MCF 10A (cell line): Measurements from ENCODE around the gene TPRN. TPM values are rescaled to one million over a fixed set of nuclear protein-coding genes. Genes with fewer than 3 reads are reported as not detected.
A peak's percentile ranks its signal among the peaks of the same experiment; 100 is the strongest.

Experiments
- BruUV-seq: library from RNA; stranded (reverse); fragments of 400-500 nt; replicated peaks from 2 replicates; lab custom pipeline; 2021; lab: Mats Ljungman, UMichigan
- CTCF ChIA-PET: fragments of 300-600 bp; sonication (Branson Sonifier 250); formaldehyde crosslinking; extraction: SDS; loops from one replicate; lab custom pipeline; 2021; ENCODE audit warnings: antibody characterized with exemption, inconsistent platforms; lab: Yijun Ruan, JAX
- POLR2A ChIA-PET: fragments of 300-600, 350-650 bp; sonication (Branson Sonifier 250); formaldehyde crosslinking; extraction: SDS; loops from one replicate; lab custom pipeline; 2020; ENCODE audit warnings: antibody characterized with exemption, inconsistent platforms; lab: Yijun Ruan, JAX
- DNase-seq: peaks from one replicate; pipeline ENCODE4 v3.0.0-alpha.2; 2018; ENCODE audit not compliant: unreplicated experiment
- H3K27ac Mint-ChIP-seq: one replicate; pipeline ENCODE4 v1.8.0; 2022; ENCODE audit warnings: mild to moderate bottlenecking, low read depth, mixed read lengths; ENCODE audit not compliant: unreplicated experiment
- H3K27me3 Mint-ChIP-seq: one replicate; pipeline ENCODE4 v1.8.0; 2022; ENCODE audit warnings: mixed read lengths; ENCODE audit not compliant: insufficient read depth, unreplicated experiment
- H3K36me3 Mint-ChIP-seq: one replicate; pipeline ENCODE4 v1.8.0; 2022; ENCODE audit warnings: mild to moderate bottlenecking, moderate library complexity, mixed read lengths; ENCODE audit not compliant: insufficient read depth, unreplicated experiment
- H3K4me1 Mint-ChIP-seq: one replicate; pipeline ENCODE4 v1.8.0; 2022; ENCODE audit warnings: mixed read lengths; ENCODE audit not compliant: insufficient read depth, unreplicated experiment
- H3K4me3 Mint-ChIP-seq: one replicate; pipeline ENCODE4 v1.8.0; 2022; ENCODE audit warnings: mild to moderate bottlenecking, moderate library complexity, mixed read lengths; ENCODE audit not compliant: unreplicated experiment
- H3K9me3 Mint-ChIP-seq: one replicate; pipeline ENCODE4 v1.8.0; 2022; ENCODE audit warnings: mixed read lengths; ENCODE audit not compliant: unreplicated experiment
- intact Hi-C: fragments of 100-400 bp; cut with micrococcal nuclease; formaldehyde crosslinking; loops from 2 replicates; pipeline ENCODE4 v1.14.1; 2022
- total RNA-seq: library from RNA; stranded (reverse); gene quantifications from 2 replicates; pipeline ENCODE4 v1.2.3, GENCODE V29; 2022
- TF ChIP-seq, protein P1 (sequence below): fragments of 200-600 bp; IDR thresholded peaks from one replicate; pipeline ENCODE4 v1.8.0; 2022; ENCODE audit warnings: antibody characterized with exemption, mild to moderate bottlenecking; ENCODE audit not compliant: unreplicated experiment

Gene TPRN
- total RNA-seq, 1 experiment from 2014 or later: 13.4 TPM

DNA sequence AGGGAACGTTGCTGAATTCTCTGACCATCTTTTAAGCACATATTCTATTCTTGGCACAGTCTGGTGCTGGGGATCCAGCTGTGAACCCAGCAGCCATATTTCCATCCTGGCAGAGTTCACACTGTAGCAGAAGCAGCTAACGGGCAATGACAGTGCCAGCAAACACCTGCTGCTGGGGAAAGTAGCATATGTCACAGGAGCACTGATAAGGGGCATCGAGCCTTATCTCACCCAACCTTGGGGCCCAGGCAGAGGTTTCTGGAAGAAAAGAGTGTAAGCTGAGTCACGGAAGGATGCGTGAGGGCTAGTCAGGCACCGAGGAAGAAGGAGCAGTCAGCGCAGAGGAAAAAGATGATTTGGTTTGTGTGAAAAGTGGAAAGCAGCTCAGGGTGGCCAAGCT is 6.1 kb upstream of the TPRN start:
- DNase-seq: no peak
- H3K4me3 Mint-ChIP-seq: peak overlapping the region; percentile 88
- H3K36me3 Mint-ChIP-seq: peaks cover 47% of the 10 kb centered on the region
- TSS peak; percentile 71 for BruUV-seq
- peaks cover 16% of the 10 kb centered on the region for H3K4me1 Mint-ChIP-seq
- CTCF ChIA-PET: interaction anchor here (0.6 to 3.8 kb wide), 6 partner anchors 10 to 238 kb away, joined by 3 to 9 read pairs (median 4); partner anchors contain the start of gene RNF224
- POLR2A ChIA-PET: interaction anchor here (0.7 to 4.2 kb wide), 5 partner anchors 10 to 120 kb away, joined by 3 to 38 read pairs (median 13); partner anchors contain the start of genes MAN1B1 and TUBB4B
- intact Hi-C loops: no loop called here
- H3K27me3 Mint-ChIP-seq: no peaks in the 10 kb centered on the region
- H3K27ac Mint-ChIP-seq: no peak overlapping the region
- no peaks in the 10 kb centered on the region for H3K9me3 Mint-ChIP-seq
- TF ChIP-seq, protein P1, sequence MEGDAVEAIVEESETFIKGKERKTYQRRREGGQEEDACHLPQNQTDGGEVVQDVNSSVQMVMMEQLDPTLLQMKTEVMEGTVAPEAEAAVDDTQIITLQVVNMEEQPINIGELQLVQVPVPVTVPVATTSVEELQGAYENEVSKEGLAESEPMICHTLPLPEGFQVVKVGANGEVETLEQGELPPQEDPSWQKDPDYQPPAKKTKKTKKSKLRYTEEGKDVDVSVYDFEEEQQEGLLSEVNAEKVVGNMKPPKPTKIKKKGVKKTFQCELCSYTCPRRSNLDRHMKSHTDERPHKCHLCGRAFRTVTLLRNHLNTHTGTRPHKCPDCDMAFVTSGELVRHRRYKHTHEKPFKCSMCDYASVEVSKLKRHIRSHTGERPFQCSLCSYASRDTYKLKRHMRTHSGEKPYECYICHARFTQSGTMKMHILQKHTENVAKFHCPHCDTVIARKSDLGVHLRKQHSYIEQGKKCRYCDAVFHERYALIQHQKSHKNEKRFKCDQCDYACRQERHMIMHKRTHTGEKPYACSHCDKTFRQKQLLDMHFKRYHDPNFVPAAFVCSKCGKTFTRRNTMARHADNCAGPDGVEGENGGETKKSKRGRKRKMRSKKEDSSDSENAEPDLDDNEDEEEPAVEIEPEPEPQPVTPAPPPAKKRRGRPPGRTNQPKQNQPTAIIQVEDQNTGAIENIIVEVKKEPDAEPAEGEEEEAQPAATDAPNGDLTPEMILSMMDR: no peak

DNA sequence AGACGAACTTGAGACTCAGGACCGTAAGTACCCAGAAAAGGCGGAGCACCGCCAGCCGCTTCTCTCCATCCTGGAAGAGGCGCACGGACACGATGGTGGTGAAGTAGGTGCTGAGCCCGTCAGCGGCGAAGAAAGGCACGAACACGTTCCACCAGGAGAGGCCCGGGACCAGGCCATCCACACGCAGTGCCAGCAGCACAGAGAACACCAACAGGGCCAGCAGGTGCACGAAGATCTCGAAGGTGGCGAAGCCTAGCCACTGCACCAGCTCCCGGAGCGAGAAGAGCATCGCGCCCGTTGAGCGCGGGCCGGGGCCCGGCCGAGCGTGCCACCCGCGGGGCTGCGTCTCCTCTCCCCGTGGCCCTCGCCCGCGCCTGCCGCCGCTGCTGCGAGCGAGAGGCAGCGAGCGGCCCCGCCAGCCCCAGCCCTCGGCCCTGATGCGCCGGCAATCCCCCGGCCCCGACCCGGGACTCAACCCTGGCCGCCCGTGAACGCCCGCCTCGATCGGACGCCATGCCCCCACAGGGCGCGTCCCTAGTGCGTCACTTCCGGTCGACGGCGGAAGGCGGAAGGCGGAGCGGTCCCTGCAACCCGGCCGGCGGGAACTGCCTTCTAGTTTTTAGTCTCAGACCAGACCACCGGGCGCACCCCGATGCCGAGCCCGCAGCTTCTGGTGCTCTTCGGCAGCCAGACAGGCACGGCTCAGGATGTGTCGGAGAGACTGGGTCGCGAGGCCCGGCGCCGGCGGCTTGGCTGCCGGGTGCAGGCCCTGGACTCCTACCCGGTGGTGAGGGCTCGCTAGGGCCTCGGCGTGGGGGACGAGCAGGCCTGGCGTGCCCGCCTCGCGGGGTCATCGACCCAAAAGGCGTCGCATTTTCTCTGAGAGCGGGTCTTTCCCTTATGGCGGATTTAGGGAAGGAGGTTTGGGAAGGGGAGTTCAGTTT is 4.9 kb upstream of the TPRN start, which contains the start of the genes NDOR1 and TMEM203:
NDOR1 (plus strand) TSS at position 575 of the 944 bp plus-strand sequence; CDS start at position 653, 78 bp downstream.
TMEM203 (minus strand) TSS at position 523 of the 944 bp plus-strand sequence; CDS start at position 289, 234 bp downstream.
- peaks cover 16% of the 10 kb centered on the region for H3K4me1 Mint-ChIP-seq
- H3K27me3 Mint-ChIP-seq: no peaks in the 10 kb centered on the region
- H3K9me3 Mint-ChIP-seq: no peaks in the 10 kb centered on the region
- peak within 1 kb of the TSS; percentile 82 for H3K27ac Mint-ChIP-seq
- ChIA-PET POLR2A (interaction anchor here (0.7 to 5.3 kb wide), 13 partner anchors 10 to 119 kb away, joined by 3 to 73 read pairs (median 7); partner anchors contain the start of genes ANAPC2, CYSRT1, MAN1B1 and RNF208), CTCF (interaction anchor here (1.0 to 1.4 kb wide), 4 partner anchors 9 to 55 kb away, joined by 3 to 4 read pairs (median 4); no protein-coding TSS in a partner anchor)
- TF ChIP-seq, protein P1: no peak
- peak within 1 kb of the TSS; percentile 88 for H3K4me3 Mint-ChIP-seq
- H3K36me3 Mint-ChIP-seq: peaks cover 47% of the 10 kb centered on the region
- peak; percentile 83 for DNase-seq
- no TSS peak for BruUV-seq
- intact Hi-C loops: no loop called here

DNA sequence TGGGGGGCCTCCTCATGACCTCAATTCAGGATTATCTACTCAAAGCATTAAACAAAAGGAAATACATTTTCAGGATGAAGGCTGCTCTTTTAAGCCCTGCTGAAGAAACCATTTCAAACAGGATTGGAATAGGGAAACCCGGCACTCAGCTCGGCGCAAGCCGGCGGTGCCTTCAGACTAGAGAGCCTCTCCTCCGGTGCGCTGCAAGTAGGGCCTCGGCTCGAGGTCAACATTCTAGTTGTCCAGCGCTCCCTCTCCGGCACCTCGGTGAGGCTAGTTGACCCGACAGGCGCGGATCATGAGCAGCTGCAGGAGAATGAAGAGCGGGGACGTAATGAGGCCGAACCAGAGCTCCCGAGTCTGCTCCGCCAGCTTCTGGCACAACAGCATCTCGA is 4.2 kb upstream of the TPRN start:
- intact Hi-C loops: no loop called here
- Mint-ChIP-seq H3K27ac (peak overlapping the region; percentile 82), H3K4me3 (peak overlapping the region; percentile 88), H3K36me3 (peaks cover 42% of the 10 kb centered on the region), H3K9me3 (no peaks in the 10 kb centered on the region), H3K4me1 (peaks cover 16% of the 10 kb centered on the region), H3K27me3 (no peaks in the 10 kb centered on the region)
- ChIA-PET CTCF (interaction anchor here (1.0 to 1.4 kb wide), 3 partner anchors 17 to 54 kb away, joined by 3 to 4 read pairs (median 3); no protein-coding TSS in a partner anchor), POLR2A (interaction anchor here (0.7 to 5.3 kb wide), 13 partner anchors 9 to 118 kb away, joined by 3 to 73 read pairs (median 7); partner anchors contain the start of genes ANAPC2, CYSRT1, MAN1B1 and RNF208)
- no TSS peak for BruUV-seq
- TF ChIP-seq, protein P1: no peak
- no peak for DNase-seq
